ENCODE measurements around the gene HMGA1. TPM values are rescaled to one million over a fixed set of nuclear protein-coding genes. Genes with fewer than 3 reads are reported as not detected.

HMGA1 gene
- total and polyA plus RNA-seq, 2 of the 13 experiments (the other 11 are each of a cell fraction or from before 2014, with no cell fraction given), result 117 to 145 TPM

GRCh38 chr6:34276881-34277762 lies 40.4 kb downstream of the HMGA1 start (continued):
- TF ChIP-seq PRDM15 (CRISPR knock-in tag; IDR thresholded peaks at IDR 0.05) (no peak), KLF6 (CRISPR knock-in tag; IDR thresholded peaks at IDR 0.05) (no peak), PTBP1 (IDR thresholded peaks at IDR 0.05; ENCODE audit: low read depth, low read length, poor library complexity, severe bottlenecking) (no peak), ZBTB33 (CRISPR knock-in tag; IDR thresholded peaks at IDR 0.05) (no peak), GATA4 (IDR thresholded peaks at IDR 0.05; ENCODE audit: borderline replicate concordance, low read depth) (no peak), ZC3H13 (CRISPR knock-in tag; IDR thresholded peaks at IDR 0.05) (0 out of 2 replicates have a peak, but pooled peaks have one; percentile 34), GABPA (IDR thresholded peaks at IDR 0.05; ENCODE audit: low read depth, low read length) (no peak), GABPA (CRISPR knock-in tag; IDR thresholded peaks at IDR 0.05; ENCODE audit: low read depth) (no peak), PAX8 (CRISPR knock-in tag; IDR thresholded peaks at IDR 0.05; ENCODE audit: borderline replicate concordance) (no peak), ZNF101 (CRISPR knock-in tag; IDR thresholded peaks at IDR 0.05; ENCODE audit: borderline replicate concordance, low read depth) (no peak), ZFAT (CRISPR knock-in tag; conservative IDR thresholded peaks at IDR 0.05) (no peak), TAF1 (CRISPR knock-in tag; IDR thresholded peaks at IDR 0.05) (no peak), XRCC5 (optimal IDR thresholded peaks at IDR 0.05; ENCODE audit: low read length) (peak; percentile 49), ZBTB21 (CRISPR knock-in tag; IDR thresholded peaks at IDR 0.05) (no peak), ERF (CRISPR knock-in tag; IDR thresholded peaks at IDR 0.05) (peak; percentile 46; the same call in 1 of the 2 replicates), PATZ1 (CRISPR knock-in tag; IDR thresholded peaks at IDR 0.05) (peak; percentile 39), ZNF883 (CRISPR knock-in tag; IDR thresholded peaks at IDR 0.05; ENCODE audit: not compliant biosample characterization) (no peak), NFIC (IDR thresholded peaks at IDR 0.05; ENCODE audit: low read length) (no peak), GFI1 (CRISPR knock-in tag; IDR thresholded peaks at IDR 0.05; ENCODE audit: borderline replicate concordance) (no peak), ZNF138 (CRISPR knock-in tag; IDR thresholded peaks at IDR 0.05; ENCODE audit: low read depth) (no peak), TRIM22 (IDR thresholded peaks at IDR 0.05) (no peak)

Measured in HepG2 (cell line).